OCI-LY3 (cell line): ENCODE data around the gene RAB34.

ENCODE experiments used
- EZH2phosphoT487 ChIP-seq: fragments of 200-600 bp; shearing (Covaris generic); IDR thresholded peaks from 2 replicates; pipeline ENCODE4 v1.6.1; 2018; ENCODE audit warnings: antibody characterized with exemption, mixed run types, low read depth
- TF ChIP-seq, protein P1 (sequence below): fragments of 200-600, 300-600 bp; sonication (generic); IDR thresholded peaks from 2 replicates; pipeline ENCODE4 v1.5.1; 2014; ENCODE audit warnings: antibody characterized with exemption, low read length, low read depth

DNA sequence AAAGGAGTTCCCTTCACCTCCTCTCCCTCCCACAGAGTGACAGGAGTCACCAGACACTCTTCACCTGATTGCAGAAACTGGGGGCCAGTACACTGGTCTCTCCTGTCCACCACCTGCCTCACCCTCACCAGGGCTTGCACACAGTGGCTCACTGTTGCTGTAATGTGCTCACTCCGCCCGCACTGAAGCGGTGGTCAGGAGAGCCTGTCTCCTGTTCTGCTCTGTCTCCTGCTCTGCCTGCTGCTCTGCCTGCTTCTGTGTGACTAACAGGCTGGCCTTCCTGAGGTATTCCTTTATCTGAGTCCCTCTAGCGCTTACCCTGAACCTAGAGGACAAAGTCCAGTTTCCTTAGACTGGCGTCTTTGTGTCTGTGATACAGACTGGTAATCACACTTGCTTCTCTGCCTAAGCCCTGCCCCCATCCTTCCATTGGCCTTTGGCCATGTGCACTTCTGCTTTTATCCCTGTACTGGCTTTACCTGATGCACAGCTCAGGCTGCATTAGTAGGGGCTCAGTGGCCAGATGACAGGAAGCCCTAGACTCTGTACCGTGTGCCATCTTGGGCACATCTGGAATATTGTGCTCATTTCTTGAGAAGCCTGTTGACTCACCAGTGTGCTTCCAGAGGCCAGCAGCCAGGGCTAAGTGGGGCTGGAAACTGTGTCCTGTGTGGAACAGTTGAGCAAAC, 19.3 kb downstream of the RAB34 start:
- TF ChIP-seq, protein P1, sequence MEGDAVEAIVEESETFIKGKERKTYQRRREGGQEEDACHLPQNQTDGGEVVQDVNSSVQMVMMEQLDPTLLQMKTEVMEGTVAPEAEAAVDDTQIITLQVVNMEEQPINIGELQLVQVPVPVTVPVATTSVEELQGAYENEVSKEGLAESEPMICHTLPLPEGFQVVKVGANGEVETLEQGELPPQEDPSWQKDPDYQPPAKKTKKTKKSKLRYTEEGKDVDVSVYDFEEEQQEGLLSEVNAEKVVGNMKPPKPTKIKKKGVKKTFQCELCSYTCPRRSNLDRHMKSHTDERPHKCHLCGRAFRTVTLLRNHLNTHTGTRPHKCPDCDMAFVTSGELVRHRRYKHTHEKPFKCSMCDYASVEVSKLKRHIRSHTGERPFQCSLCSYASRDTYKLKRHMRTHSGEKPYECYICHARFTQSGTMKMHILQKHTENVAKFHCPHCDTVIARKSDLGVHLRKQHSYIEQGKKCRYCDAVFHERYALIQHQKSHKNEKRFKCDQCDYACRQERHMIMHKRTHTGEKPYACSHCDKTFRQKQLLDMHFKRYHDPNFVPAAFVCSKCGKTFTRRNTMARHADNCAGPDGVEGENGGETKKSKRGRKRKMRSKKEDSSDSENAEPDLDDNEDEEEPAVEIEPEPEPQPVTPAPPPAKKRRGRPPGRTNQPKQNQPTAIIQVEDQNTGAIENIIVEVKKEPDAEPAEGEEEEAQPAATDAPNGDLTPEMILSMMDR, result no peak
- no peak for TF ChIP-seq EZH2phosphoT487
